Keratinocyte (primary cell): ENCODE results near the gene KIF5B. TPM values are rescaled to one million over a fixed set of nuclear protein-coding genes. Genes with fewer than 3 reads are reported as not detected.
"Not testable (repeated sequence)": the region's sequence is repeated elsewhere in the genome, so short reads cannot be mapped to it uniquely, and the experiment has no call there.

Experiments used
- DNase-seq: peaks from one replicate; pipeline ENCODE4 v3.0.0-alpha.2; 2011; ENCODE audit warnings: low read depth, missing footprints, low spot score
- FAIRE-seq: peaks from 2 replicates; lab custom pipeline; 2011; peaks lifted over from hg19 to GRCh38; lab: Jason Lieb, UNC
- H2AFZ ChIP-seq: 2 replicates; pipeline ENCODE4 v1.6.0; 2012; ENCODE audit warnings: low read length, control low read depth, inconsistent platforms; ENCODE audit not compliant: control insufficient read depth
- H3K27ac ChIP-seq: 2 replicates; pipeline ENCODE4 v1.5.1; 2011; ENCODE audit warnings: low read length; ENCODE audit not compliant: control insufficient read depth, insufficient read depth
- H3K27me3 ChIP-seq: 3 replicates; pipeline ENCODE4 v1.6.0; 2011; ENCODE audit warnings: low read length; ENCODE audit not compliant: control insufficient read depth, insufficient read depth; ENCODE audit errors: extremely low read depth
- H3K36me3 ChIP-seq, 2 experiments: 2 replicates in 1 of 2; 3 replicates in 1 of 2; pipeline ENCODE4 v1.5.1; 2011; ENCODE audit warnings: low read length in 2 of 2, mild to moderate bottlenecking in 1 of 2; ENCODE audit not compliant: control insufficient read depth in 2 of 2, insufficient read depth in 2 of 2; ENCODE audit errors: extremely low read depth in 1 of 2
- H3K4me1 ChIP-seq: 3 replicates; pipeline ENCODE4 v1.5.1; 2011; ENCODE audit warnings: low read length; ENCODE audit not compliant: control insufficient read depth, insufficient read depth; ENCODE audit errors: extremely low read depth
- H3K4me2 ChIP-seq: 3 replicates; pipeline ENCODE4 v1.6.0; 2011; ENCODE audit warnings: low read depth, low read length; ENCODE audit not compliant: control insufficient read depth, insufficient read depth; ENCODE audit errors: extremely low read depth
- H3K4me3 ChIP-seq, 3 experiments: fragments of 200-600 bp in 1 of 3; sonication (generic) in 1 of 3; 2 replicates in 2 of 3; 3 replicates in 1 of 3; pipeline ENCODE4 v1.5.1; 2011 to 2016; ENCODE audit warnings: low read length in 3 of 3, mild to moderate bottlenecking in 3 of 3, control low read depth in 2 of 3, inconsistent platforms in 1 of 3, low read depth in 1 of 3, mixed read lengths in 1 of 3, mixed run types in 1 of 3, moderate library complexity in 1 of 3; ENCODE audit not compliant: control insufficient read depth in 2 of 3, insufficient read depth in 2 of 3; ENCODE audit errors: extremely low read depth in 1 of 3
- H3K79me2 ChIP-seq: 2 replicates; pipeline ENCODE4 v1.6.0; 2012; ENCODE audit warnings: low read length; ENCODE audit not compliant: control insufficient read depth, insufficient read depth
- H3K9ac ChIP-seq: 3 replicates; pipeline ENCODE4 v1.6.0; 2011; ENCODE audit warnings: low read length; ENCODE audit not compliant: control insufficient read depth, insufficient read depth; ENCODE audit errors: extremely low read depth
- H3K9me1 ChIP-seq: 3 replicates; pipeline ENCODE4 v1.6.0; 2011; ENCODE audit warnings: low read length; ENCODE audit not compliant: control insufficient read depth, insufficient read depth; ENCODE audit errors: extremely low read depth
- H3K9me3 ChIP-seq: 2 replicates; pipeline ENCODE4 v1.5.1; 2012; ENCODE audit warnings: low read depth, low read length; ENCODE audit not compliant: control insufficient read depth
- H4K20me1 ChIP-seq: 3 replicates; pipeline ENCODE4 v1.6.0; 2011; ENCODE audit warnings: low read length; ENCODE audit not compliant: control insufficient read depth, insufficient read depth; ENCODE audit errors: extremely low read depth
- CTCF ChIP-seq, 3 experiments: IDR thresholded peaks in 1 of 3; conservative IDR thresholded peaks in 1 of 3; optimal IDR thresholded peaks in 1 of 3; 2 replicates in 2 of 3; 3 replicates in 1 of 3; pipeline versions ENCODE3 to v1.5.1; 2011; ENCODE audit warnings: low read length in 3 of 3, mild to moderate bottlenecking in 3 of 3, moderate library complexity in 2 of 3, control low read depth in 1 of 3, inconsistent platforms in 1 of 3; ENCODE audit not compliant: insufficient read depth in 2 of 3; ENCODE audit errors: extremely low read depth in 1 of 3
- EZH2 ChIP-seq: IDR thresholded peaks from one replicate; pipeline ENCODE4 v1.6.1; 2012; ENCODE audit warnings: inconsistent platforms, mild to moderate bottlenecking, low read length, moderate library complexity
- dilution Hi-C: fragments of 300-500 bp; cut with MboI; formaldehyde crosslinking; loops from one replicate; pipeline ENCODE4 v1.7.0; 2020; ENCODE audit warnings: low sequenced_read_pairs; ENCODE audit not compliant: extremely low pct_ligation_motif_present
- polyA plus RNA-seq, 5 experiments: library from polyadenylated mRNA; depleted of rRNA in 3 of 5; stranded (reverse) in 3 of 5; stranded (forward) in 1 of 5; unstranded in 1 of 5; fragments of >200 nt; gene quantifications; 1 replicate in 1 of 5; 2 replicates in 3 of 5; 3 replicates in 1 of 5; pipeline versions ENCODE4 v1.2.1 to v1.2.3, GENCODE V29; 2011 to 2012; ENCODE audit warnings: missing spikeins in 2 of 5, low read depth in 1 of 5, low replicate concordance in 1 of 5

The KIF5B gene
- polyA plus RNA-seq, 1 donor (not counting 4 experiments of a cell fraction or from before 2014, with no cell fraction given), result 82.1 TPM

GRCh38 chr10:32103721-32104120, 47.5 kb upstream of the KIF5B start:
- Histone ChIP-seq H2AFZ (no peak overlapping the region), H3K9ac (no peak overlapping the region)
- FAIRE-seq, result no peak

DNA sequence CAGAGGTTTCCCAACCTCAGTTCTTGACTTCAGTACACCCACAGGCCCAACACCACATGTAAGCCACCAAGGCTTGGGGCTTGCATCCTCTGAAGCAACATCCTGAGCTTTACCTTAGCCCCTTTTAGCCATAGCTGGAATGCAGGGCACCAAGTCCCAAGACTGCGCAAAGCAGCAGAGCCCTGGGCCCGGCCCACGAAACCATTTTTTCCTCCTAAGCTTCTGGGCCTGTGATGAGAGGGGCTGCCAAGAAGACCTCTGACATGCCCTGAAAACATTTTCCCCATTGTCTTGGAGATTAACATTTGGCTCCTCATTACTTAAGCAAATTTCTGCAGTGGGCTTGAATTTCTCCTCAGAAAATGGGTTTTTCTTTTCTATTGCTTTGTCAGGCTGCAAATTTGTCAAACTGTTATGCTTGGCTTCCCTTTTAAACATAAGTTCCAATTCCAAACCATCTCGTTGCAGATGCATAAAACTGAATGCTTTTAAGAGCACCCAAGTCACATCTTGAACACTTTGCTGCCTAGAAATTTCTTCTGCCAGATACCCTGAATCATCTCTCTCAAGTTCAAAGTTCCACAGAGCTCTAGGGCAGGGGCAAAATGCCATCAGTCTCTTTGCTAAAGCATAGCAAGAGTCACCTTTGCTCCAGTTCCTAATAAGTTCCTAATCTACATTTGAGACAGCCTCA, 42.5 kb upstream of the KIF5B start:
- H3K4me2 ChIP-seq, H3K9me3 ChIP-seq, H3K36me3 ChIP-seq, FAIRE-seq, H3K9me1 ChIP-seq, H3K9ac ChIP-seq, H4K20me1 ChIP-seq, H3K4me3 ChIP-seq, H2AFZ ChIP-seq, H3K27me3 ChIP-seq, H3K4me1 ChIP-seq, dilution Hi-C loops, H3K27ac ChIP-seq, H3K79me2 ChIP-seq, DNase-seq: not testable (repeated sequence)

More at GRCh38 chr10:32103721-32104120, 47.5 kb upstream of the KIF5B start:
- H3K36me3 ChIP-seq, result no peaks in the 10 kb centered on the region
- no peak for TF ChIP-seq CTCF (optimal IDR thresholded peaks at IDR 0.05 in 1 of 3, IDR thresholded peaks at IDR 0.05 in 1 of 3, conservative IDR thresholded peaks at IDR 0.05 in 1 of 3; ENCODE audit: extremely low read depth in 1 of 3, insufficient read depth in 2 of 3, low read length in 3 of 3)
- no peak for TF ChIP-seq EZH2
- H3K27ac ChIP-seq, result no peak overlapping the region
- DNase-seq, result no peak
- dilution Hi-C loops, result no loop called here
- H3K4me3 ChIP-seq, result no peak overlapping the region
- no peaks in the 10 kb centered on the region for H4K20me1 ChIP-seq
- no peaks in the 10 kb centered on the region for H3K27me3 ChIP-seq
- H3K9me3 ChIP-seq, result no peaks in the 10 kb centered on the region
- no peaks in the 10 kb centered on the region for H3K79me2 ChIP-seq
- H3K4me2 ChIP-seq, result no peak overlapping the region
- no peaks in the 10 kb centered on the region for H3K9me1 ChIP-seq
- H3K4me1 ChIP-seq, result no peaks in the 10 kb centered on the region
